A673 (cell line): ENCODE measurements around the gene RHOT1.

Experiments
- CTCF ChIP-seq: fragments of 300-800, 200-600 bp; sonication (generic); conservative IDR thresholded peaks from 2 replicates; pipeline ENCODE4 v1.5.1; 2017; ENCODE audit warnings: low read depth, mild to moderate bottlenecking, antibody characterized with exemption, low read length, moderate library complexity, mixed read lengths
- EZH2 ChIP-seq: fragments of 200-600 bp; sonication (generic); IDR thresholded peaks from 2 replicates; pipeline ENCODE4 v1.6.1; 2017; ENCODE audit warnings: borderline replicate concordance, low read depth, mild to moderate bottlenecking, mixed read lengths, antibody characterized with exemption, low read length; ENCODE audit not compliant: poor library complexity, severe bottlenecking

- TF ChIP-seq CTCF (no peak), EZH2 (no peak)
Measured at GRCh38 chr17:32114536-32114935, 27.8 kb upstream of the RHOT1 start.
